Activated CD4-positive, alpha-beta T cell treated with anti-CD3 and anti-CD28 coated beads, Interleukin-2, Interleukin-6, amounts not matched to agents 100 ng/mL and 50 ng/mL, durations not matched to agents 16 hours and 8 hours (primary cell): Measurements from ENCODE around the gene OR6X1.
A peak's percentile ranks its signal among the peaks of the same experiment; 100 is the strongest.

Experiments
- DNase-seq: peaks from one replicate; pipeline ENCODE4 v3.0.0-alpha.2; 2020

OR6X1 gene

DNA sequence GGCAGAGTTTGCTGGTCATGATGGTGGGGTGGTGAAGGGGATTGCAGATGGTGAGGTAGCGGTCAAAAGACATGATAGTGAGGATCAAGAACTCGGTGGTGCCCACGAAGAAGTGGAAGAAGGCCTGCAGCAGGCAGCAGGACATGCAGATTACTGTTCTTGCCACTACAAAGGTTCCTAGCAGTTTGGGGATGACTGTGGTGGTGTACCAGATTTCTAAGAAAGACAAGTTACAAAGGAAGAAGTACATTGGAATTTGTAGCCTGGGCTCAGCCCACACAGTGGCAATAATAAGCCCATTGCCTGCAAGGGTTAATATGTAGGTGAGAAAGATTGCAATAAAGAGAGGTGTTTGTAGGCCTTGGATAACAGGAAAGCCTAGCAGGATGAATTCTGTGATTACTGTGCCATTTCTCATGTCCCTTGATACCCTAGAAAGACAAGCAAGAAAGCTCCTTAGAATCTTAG, at the start of gene OR6X1:
OR6X1 (minus strand) TSS at position 418 of the 468 bp plus-strand sequence; CDS start at position 418, 0 bp downstream.
- peak; percentile 10 for DNase-seq

- no peak for DNase-seq
Measured at GRCh38 chr11:123801765-123802164, 47.4 kb upstream of the OR6X1 start.

- DNase-seq = no peak
Measured at GRCh38 chr11:123800036-123800435, 45.7 kb upstream of the OR6X1 start.

DNA sequence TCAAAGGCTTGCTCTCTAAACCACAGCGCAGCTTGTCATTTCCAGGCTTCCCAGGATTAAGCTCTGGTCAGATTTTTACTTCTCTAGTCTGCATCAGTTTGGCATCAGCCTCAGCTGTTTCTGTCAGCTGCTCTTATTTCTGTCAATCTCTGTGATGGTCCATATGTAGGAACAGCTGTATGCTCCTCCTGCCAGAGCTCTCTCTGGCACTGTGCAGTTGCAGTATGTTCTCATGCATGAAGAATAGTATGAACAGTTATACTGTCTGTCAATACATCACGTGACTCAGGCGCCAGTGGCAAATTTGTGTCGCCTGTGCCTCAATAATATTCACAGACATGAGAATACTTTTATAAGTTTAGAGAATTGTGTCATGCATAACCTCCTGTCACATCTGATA, 45.1 kb upstream of the OR6X1 start:
- no peak for DNase-seq

DNA sequence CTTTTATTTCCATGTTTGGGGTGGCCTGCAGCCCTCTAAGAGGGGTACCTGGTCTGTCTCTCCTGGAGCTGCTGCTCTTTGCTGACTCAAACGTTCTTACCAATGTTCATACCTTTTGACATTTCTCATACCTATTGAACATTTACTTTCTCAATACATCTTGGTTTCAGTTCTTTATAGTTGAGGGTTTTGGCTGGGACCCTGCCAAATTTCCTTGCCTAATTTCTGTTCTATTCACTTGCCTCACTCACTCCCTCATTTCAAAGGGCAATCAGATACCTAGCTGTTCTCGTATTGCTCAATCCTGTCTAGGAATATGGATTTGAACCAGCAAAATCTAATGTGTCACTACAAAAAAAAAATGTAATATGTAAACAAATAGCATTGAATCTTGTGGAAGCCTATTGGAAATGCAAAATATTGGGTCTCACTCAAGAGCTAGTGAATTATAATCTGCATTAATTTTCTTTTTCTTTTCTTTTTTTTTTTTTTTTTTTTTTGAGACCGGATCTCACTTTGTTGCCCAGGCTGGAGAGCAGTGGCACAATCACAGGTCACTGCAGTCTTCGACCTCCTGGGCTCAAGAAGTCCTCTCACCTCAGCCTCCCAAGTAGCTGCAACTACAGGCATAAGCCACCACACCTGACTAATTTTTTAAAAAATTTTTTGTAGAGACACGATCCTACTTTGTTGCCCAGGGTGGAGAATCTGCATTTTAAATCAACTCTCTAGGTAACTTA, 44.4 kb upstream of the OR6X1 start:
- no peak for DNase-seq

- no peak for DNase-seq
Measured at GRCh38 chr11:123798079-123798478, 43.8 kb upstream of the OR6X1 start.

DNA sequence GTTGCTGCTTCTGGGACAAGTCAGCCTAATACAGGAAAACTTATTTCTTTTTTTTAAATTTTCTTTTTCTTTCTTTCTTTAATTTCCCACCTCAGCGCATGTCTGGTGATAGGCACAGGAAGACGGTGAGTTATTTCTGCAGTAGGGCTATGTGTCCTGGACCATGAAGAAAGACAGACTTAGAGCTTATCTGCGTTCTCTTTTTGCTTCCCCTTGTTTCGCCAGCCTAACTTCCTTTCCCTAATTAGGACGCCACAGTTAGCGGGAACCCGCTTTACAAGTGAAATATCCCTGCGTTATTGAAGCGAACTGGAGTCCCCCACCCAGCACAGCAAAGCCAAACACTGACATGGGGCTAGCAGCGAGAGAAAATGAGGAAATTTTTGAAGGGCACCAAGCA, 43.2 kb upstream of the OR6X1 start:
- DNase-seq = no peak

DNA sequence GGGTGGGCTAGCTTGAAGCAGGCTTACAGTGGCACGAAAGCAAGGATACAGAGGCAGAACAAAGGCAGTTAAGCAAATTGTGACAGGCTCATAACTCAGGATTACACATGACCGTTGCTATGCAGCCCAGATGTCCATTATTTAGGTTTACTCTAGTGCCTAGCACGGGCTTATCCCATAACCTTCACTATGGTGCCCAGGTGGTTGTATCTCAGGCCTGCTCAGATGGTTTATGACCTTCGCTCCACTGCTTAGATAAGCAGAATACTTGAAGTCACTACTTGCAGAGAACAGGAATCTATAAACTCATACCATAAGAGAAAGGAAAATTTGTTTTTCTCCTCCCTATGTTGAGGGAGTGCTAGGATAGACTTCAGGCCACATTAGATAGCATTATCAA, 42.8 kb upstream of the OR6X1 start:
- DNase-seq = no peak

- DNase-seq = no peak
Measured at GRCh38 chr11:123796226-123796625, 41.9 kb upstream of the OR6X1 start.

DNA sequence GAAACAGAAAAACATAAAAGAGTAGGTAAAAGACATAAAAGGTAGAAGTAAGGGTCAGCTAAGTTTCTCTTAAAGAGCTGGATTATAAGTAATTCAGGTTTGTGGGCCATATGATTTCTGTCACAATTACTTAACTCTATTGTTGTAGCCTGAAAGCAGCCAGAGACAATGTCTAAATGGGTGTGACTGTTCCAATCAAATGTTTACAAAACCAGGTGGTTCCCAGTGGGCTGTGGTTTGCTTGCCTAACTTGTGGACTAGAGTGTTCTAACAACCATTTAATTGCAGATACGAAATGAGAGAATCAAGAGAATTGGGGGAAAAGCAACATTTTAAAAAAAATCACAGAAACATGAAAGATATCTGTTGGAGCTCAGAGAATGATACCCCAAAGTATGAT, 29.2 kb upstream of the OR6X1 start:
- no peak for DNase-seq

DNA sequence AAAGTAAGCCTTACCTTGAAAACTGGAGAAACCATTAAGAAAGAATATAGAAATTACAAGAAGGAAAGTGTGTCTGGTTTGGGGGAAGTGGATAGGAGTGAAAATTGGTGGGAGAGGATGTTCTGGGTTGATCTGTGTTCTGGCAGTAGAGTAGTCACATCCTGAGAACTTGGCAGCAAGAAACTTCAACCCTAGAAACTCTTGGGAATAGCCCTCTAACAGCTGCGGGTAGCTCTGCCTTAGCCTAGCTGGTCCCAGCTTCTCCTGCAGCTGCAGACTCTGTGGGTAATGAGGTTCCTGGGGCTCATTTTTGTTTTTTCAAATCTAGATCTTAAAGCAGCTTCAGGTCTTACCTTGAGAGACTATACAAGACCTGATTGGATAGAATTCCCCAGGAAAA, 24.2 kb upstream of the OR6X1 start:
- DNase-seq = no peak

GRCh38 chr11:123775715-123776549, 21.6 kb upstream of the OR6X1 start:
- no peak for DNase-seq

GRCh38 chr11:123775289-123775688, 21.0 kb upstream of the OR6X1 start:
- no peak for DNase-seq

DNA sequence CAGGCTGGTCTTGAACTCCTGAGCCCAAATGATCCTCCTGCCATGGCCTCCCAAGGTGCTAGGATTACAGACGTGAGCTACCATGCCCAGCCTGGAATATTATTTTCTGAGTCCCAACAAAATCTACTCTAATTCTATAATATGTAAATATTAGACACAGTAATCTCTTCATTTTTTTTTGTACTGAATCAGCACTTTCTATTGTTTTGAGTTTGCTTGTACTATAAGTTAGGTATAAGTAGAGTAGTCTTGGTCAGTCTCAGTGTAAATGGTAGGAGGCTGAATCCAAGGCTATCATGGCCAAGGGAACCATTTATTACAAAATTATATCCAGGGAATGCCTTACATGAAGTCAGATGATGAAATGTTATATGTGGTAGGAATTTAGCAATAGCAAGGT, 19.6 kb upstream of the OR6X1 start:
- DNase-seq = no peak

- DNase-seq = no peak
Measured at GRCh38 chr11:123773026-123773425, 18.7 kb upstream of the OR6X1 start.

- DNase-seq = no peak
Measured at GRCh38 chr11:123771664-123772063, 17.3 kb upstream of the OR6X1 start.

DNA sequence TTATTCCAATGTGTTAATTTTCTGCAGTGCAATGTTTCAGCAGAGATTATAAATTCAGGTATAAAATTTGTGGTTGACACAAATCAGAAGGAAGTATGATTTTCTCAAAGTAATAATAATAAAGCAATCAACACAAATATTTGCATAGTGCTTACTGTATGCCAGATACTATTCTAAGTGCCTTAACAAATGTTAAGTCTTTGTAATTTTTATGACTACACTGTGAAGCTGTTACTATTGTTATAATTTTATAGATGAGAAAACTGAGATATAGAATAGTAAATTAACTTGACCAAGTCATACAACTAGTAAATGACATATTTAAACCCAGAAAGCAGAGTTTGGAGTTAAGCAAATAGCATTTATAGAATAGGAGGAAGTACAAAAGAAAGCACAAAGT, 16.4 kb upstream of the OR6X1 start:
- no peak for DNase-seq

DNA sequence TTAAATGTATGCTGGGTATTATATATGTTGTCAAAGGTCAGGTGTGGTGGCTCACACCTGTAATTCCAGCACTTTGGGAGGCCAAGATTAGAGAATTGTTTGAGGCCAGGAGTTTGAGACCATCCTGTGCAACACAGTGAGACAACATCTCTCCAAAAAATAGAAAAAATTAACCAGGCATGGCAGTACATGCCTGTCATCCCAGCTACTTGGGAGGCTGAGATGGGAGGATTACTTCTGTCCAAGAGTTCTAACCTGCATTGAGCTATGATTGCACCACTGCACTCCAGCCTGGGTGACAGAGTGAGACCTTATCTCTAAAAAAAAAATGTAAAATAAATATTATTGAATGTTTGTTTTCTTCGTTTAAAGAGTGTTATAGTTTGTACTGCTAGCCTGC, 11.3 kb upstream of the OR6X1 start:
- DNase-seq = no peak

GRCh38 chr11:123762422-123762821, 8.1 kb upstream of the OR6X1 start:
- no peak for DNase-seq

DNA sequence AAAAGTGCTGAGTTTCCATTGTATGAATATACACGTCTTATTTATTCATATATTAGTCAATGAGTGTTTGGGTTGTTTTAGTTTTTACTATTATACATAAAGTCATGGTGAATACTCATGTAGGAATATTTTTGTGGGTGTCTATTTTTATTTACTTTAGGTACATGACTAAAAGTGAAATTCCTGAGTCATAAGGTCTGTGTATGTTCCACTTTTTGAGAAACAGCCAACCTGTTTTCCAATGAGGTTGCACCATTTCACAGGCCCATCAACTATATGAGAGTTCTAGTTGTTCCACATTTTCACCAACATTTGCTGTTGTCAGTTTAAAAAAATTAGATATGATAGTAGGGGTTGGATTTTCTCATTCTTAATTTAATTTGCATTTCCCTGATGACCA, 6.6 kb upstream of the OR6X1 start:
- peak; percentile 61 for DNase-seq

GRCh38 chr11:123757976-123758375, 3.7 kb upstream of the OR6X1 start:
- DNase-seq = no peak

- DNase-seq = no peak
Measured at GRCh38 chr11:123755813-123756212, 1.5 kb upstream of the OR6X1 start.

- no peak for DNase-seq
Measured at GRCh38 chr11:123755344-123755743, 1.0 kb upstream of the OR6X1 start.

GRCh38 chr11:123753110-123753509, 1.2 kb downstream of the OR6X1 start:
- DNase-seq = no peak
